Tibial nerve (tissue), 4 donors: ENCODE results near the gene STARD10. TPM values are rescaled to one million over a fixed set of nuclear protein-coding genes. Genes with fewer than 3 reads are reported as not detected.

Source experiments
- DNase-seq, 2 donors: peaks; one replicate each; pipeline ENCODE4 v3.0.0-alpha.2; 2019; ENCODE audit warnings: low spot score in 2 of 2
- H3K27ac ChIP-seq, 4 donors: fragments of 200-600 bp; sonication (generic) in 3 of 4; one replicate each; pipeline ENCODE4 v1.5.1; 2017 to 2019; ENCODE audit warnings: mild to moderate bottlenecking in 1 of 4
- H3K27me3 ChIP-seq, 2 donors: fragments of 200-600 bp; sonication (generic) in 1 of 2; one replicate each; pipeline versions ENCODE4 v1.5.1 to v1.6.0; 2017 to 2019
- H3K36me3 ChIP-seq, 3 donors: fragments of 200-600 bp; sonication (generic); one replicate each; pipeline ENCODE4 v1.5.1; 2018 to 2019
- H3K4me1 ChIP-seq, 4 donors: fragments of 200-600 bp; sonication (generic) in 3 of 4; one replicate each; pipeline ENCODE4 v1.5.1; 2017 to 2019
- H3K4me3 ChIP-seq, 4 donors: fragments of 200-600 bp; sonication (generic) in 3 of 4; one replicate each; pipeline ENCODE4 v1.5.1; 2017 to 2019; ENCODE audit warnings: mild to moderate bottlenecking in 1 of 4, moderate library complexity in 1 of 4
- H3K9me3 ChIP-seq, 4 donors: fragments of 200-600 bp; sonication (generic) in 3 of 4; one replicate each; pipeline ENCODE4 v1.5.1; 2017 to 2019
- CTCF ChIP-seq, 5 experiments: fragments of 200-600 bp in 3 of 5; fragments of 450-650 bp in 2 of 5; sonication (generic) in 3 of 5; IDR thresholded peaks; one replicate each; pipeline ENCODE4 v1.5.1; 2016 to 2019; ENCODE audit warnings: antibody characterized with exemption in 5 of 5, mild to moderate bottlenecking in 3 of 5, moderate library complexity in 2 of 5
- EP300 ChIP-seq, 2 donors: sonication (generic); formaldehyde crosslinking; IDR thresholded peaks; one replicate each; pipeline ENCODE4 v1.6.1; 2017; ENCODE audit warnings: antibody characterized with exemption in 2 of 2, mild to moderate bottlenecking in 1 of 2
- POLR2A ChIP-seq, 2 donors: fragments of 450-650 bp; IDR thresholded peaks; one replicate each; pipeline ENCODE4 v1.6.1; 2017; ENCODE audit warnings: antibody characterized with exemption in 2 of 2, mild to moderate bottlenecking in 2 of 2, moderate library complexity in 2 of 2
- WGBS, 2 donors: methylation state at CpG; one replicate each; pipeline ENCODE4 v1.1.5; 2018; 5-methylcytosine and 5-hydroxymethylcytosine counted together
- total RNA-seq, 4 donors: library from RNA; depleted of rRNA; stranded (reverse); fragments of >200 nt; gene quantifications; one replicate each; pipeline ENCODE4 v1.1.0, GENCODE V29; 2016

Gene STARD10
- total RNA-seq, 4 donors from 2014 or later: 19.4 to 31.5 (median 23.7) TPM

- H3K4me1 ChIP-seq: peaks cover 0 to 94% (median 36%) of the 10 kb centered on the region in 4 donors
- no peaks in the 10 kb centered on the region for H3K9me3 ChIP-seq
- peak overlapping the region in 1 of 4 donors; percentile 66 for H3K4me3 ChIP-seq
- DNase-seq: no peak
- no peak for TF ChIP-seq CTCF (IDR thresholded peaks at IDR 0.05)
- no peak for TF ChIP-seq POLR2A (IDR thresholded peaks at IDR 0.05)
- TF ChIP-seq EP300 (IDR thresholded peaks at IDR 0.05): no peak
- H3K36me3 ChIP-seq: peaks cover 0 to 23% (median 0%) of the 10 kb centered on the region in 3 donors
- 76 to 79% methylated on average over 4 of the region's 4 CpGs for WGBS, 2 donors
- H3K27me3 ChIP-seq: no peaks in the 10 kb centered on the region
- peak overlapping the region in 3 of 4 donors; percentile 10 to 91 (median 89) for H3K27ac ChIP-seq
Measured at GRCh38 chr11:72719551-72719950, 74.3 kb downstream of the STARD10 start.

GRCh38 chr11:72719144-72719543 is 74.7 kb downstream of the STARD10 start:
- peak overlapping the region in 3 of 4 donors; percentile 10 to 91 (median 89) for H3K27ac ChIP-seq

GRCh38 chr11:72718101-72718501 is 75.7 kb downstream of the STARD10 start:
- Histone ChIP-seq H3K9me3 (no peaks in the 10 kb centered on the region), H3K27me3 (no peaks in the 10 kb centered on the region), H3K27ac (peak overlapping the region in 1 of 4 donors; percentile 91), H3K36me3 (peaks cover 0 to 32% (median 0%) of the 10 kb centered on the region in 3 donors), H3K4me1 (peaks cover 0 to 92% (median 37%) of the 10 kb centered on the region in 4 donors), H3K4me3 (no peak overlapping the region)
- WGBS, 2 donors: 76 to 84% methylated on average over 7 to 9 of the region's 9 CpGs
- no peak for DNase-seq
- TF ChIP-seq EP300 (IDR thresholded peaks at IDR 0.05) (no peak), CTCF (IDR thresholded peaks at IDR 0.05) (no peak), POLR2A (IDR thresholded peaks at IDR 0.05) (no peak)

More at GRCh38 chr11:72719144-72719543, 74.7 kb downstream of the STARD10 start:
- peaks cover 0 to 94% (median 36%) of the 10 kb centered on the region in 4 donors for H3K4me1 ChIP-seq
- H3K4me3 ChIP-seq: no peak overlapping the region
- H3K36me3 ChIP-seq: peaks cover 0 to 23% (median 0%) of the 10 kb centered on the region in 3 donors
- TF ChIP-seq CTCF (IDR thresholded peaks at IDR 0.05): no peak
- TF ChIP-seq EP300 (IDR thresholded peaks at IDR 0.05): no peak
- no peak for TF ChIP-seq POLR2A (IDR thresholded peaks at IDR 0.05)
- DNase-seq: no peak
- no peaks in the 10 kb centered on the region for H3K9me3 ChIP-seq
- H3K27me3 ChIP-seq: no peaks in the 10 kb centered on the region
- 33 to 43% methylated on average over 2 of the region's 2 CpGs for WGBS, 2 donors

- H3K9me3 ChIP-seq: no peaks in the 10 kb centered on the region
- no peak for DNase-seq
- no peak overlapping the region for H3K27ac ChIP-seq
- H3K4me1 ChIP-seq: peaks cover 0 to 94% (median 39%) of the 10 kb centered on the region in 4 donors
- 78 to 89% methylated on average over 11 to 12 of the region's 14 CpGs for WGBS, 2 donors
- no peak for TF ChIP-seq CTCF (IDR thresholded peaks at IDR 0.05)
- TF ChIP-seq EP300 (IDR thresholded peaks at IDR 0.05): no peak
- no peak for TF ChIP-seq POLR2A (IDR thresholded peaks at IDR 0.05)
- peaks cover 0 to 32% (median 0%) of the 10 kb centered on the region in 3 donors for H3K36me3 ChIP-seq
- H3K4me3 ChIP-seq: no peak overlapping the region
- H3K27me3 ChIP-seq: no peaks in the 10 kb centered on the region
Measured at GRCh38 chr11:72716788-72717435, 76.9 kb downstream of the STARD10 start.

GRCh38 chr11:72716290-72716689 is 77.6 kb downstream of the STARD10 start:
- 64 to 67% methylated on average over 6 to 7 of the region's 7 CpGs for WGBS, 2 donors
- Histone ChIP-seq H3K4me1 (peaks cover 0 to 89% (median 37%) of the 10 kb centered on the region in 4 donors), H3K36me3 (peaks cover 0 to 34% (median 0%) of the 10 kb centered on the region in 3 donors), H3K9me3 (no peaks in the 10 kb centered on the region), H3K27me3 (no peaks in the 10 kb centered on the region), H3K4me3 (no peak overlapping the region), H3K27ac (no peak overlapping the region)
- no peak for DNase-seq
- TF ChIP-seq EP300 (IDR thresholded peaks at IDR 0.05): no peak
- no peak for TF ChIP-seq CTCF (IDR thresholded peaks at IDR 0.05)
- TF ChIP-seq POLR2A (IDR thresholded peaks at IDR 0.05): no peak
